GM19043 (cell line): Measurements from ENCODE around the gene CUL4A.
"Not testable (repeated sequence)": the region's sequence is repeated elsewhere in the genome, so short reads cannot be mapped to it uniquely, and the experiment has no call there.

Experiments used
- ATAC-seq: cut with Tn5 transposase; IDR thresholded peaks from one replicate; pipeline ENCODE4 v1.9.1; 2021; ENCODE audit warnings: low read depth; ENCODE audit not compliant: unreplicated experiment

Gene CUL4A

GRCh38 chr13:113275387-113275786, 66.0 kb downstream of the CUL4A start:
- ATAC-seq, result no peak

- ATAC-seq, result no peak
Measured at GRCh38 chr13:113280126-113280525, 70.7 kb downstream of the CUL4A start.

GRCh38 chr13:113283904-113284303, 74.5 kb downstream of the CUL4A start:
- ATAC-seq, result no peak

GRCh38 chr13:113288880-113289279, 79.5 kb downstream of the CUL4A start:
- ATAC-seq, result no peak

- no peak for ATAC-seq
Measured at GRCh38 chr13:113291129-113291528, 81.7 kb downstream of the CUL4A start.

GRCh38 chr13:113292021-113292862, 82.8 kb downstream of the CUL4A start:
- no peak for ATAC-seq

- ATAC-seq, result no peak
Measured at GRCh38 chr13:113293686-113294085, 84.3 kb downstream of the CUL4A start.

GRCh38 chr13:113295776-113296175, 86.4 kb downstream of the CUL4A start:
- no peak for ATAC-seq

- ATAC-seq, result peak; percentile 75
Measured at GRCh38 chr13:113296823-113297369, 87.5 kb downstream of the CUL4A start, which contains the start of gene LAMP1. TSS of gene LAMP1 (plus strand) at chr13:113297239. CDS start at chr13:113297435, 196 bp downstream.

- ATAC-seq, result peak; percentile 14
Measured at GRCh38 chr13:113297370-113298042, 88.1 kb downstream of the CUL4A start.

GRCh38 chr13:113298043-113298945, 88.9 kb downstream of the CUL4A start:
- ATAC-seq, result no peak

GRCh38 chr13:113299951-113300350, 90.5 kb downstream of the CUL4A start:
- no peak for ATAC-seq

- ATAC-seq, result no peak
Measured at GRCh38 chr13:113302986-113303385, 93.6 kb downstream of the CUL4A start.

- ATAC-seq, result no peak
Measured at GRCh38 chr13:113304121-113304520, 94.7 kb downstream of the CUL4A start.

- ATAC-seq, result no peak
Measured at GRCh38 chr13:113305208-113305607, 95.8 kb downstream of the CUL4A start.

- ATAC-seq, result no peak
Measured at GRCh38 chr13:113307491-113307890, 98.1 kb downstream of the CUL4A start.

- ATAC-seq, result no peak
Measured at GRCh38 chr13:113309473-113309872, 100.1 kb downstream of the CUL4A start.

GRCh38 chr13:113314112-113314511, 104.7 kb downstream of the CUL4A start:
- ATAC-seq, result not testable (repeated sequence)

GRCh38 chr13:113314895-113315470, 105.6 kb downstream of the CUL4A start:
- ATAC-seq, result not testable (repeated sequence)

GRCh38 chr13:113315992-113316391, 106.6 kb downstream of the CUL4A start:
- no peak for ATAC-seq
